Fibroblast of villous mesenchyme (primary cell): ENCODE measurements around the gene SYTL3. TPM values are rescaled to one million over a fixed set of nuclear protein-coding genes. Genes with fewer than 3 reads are reported as not detected.

ENCODE experiments used
- DNase-seq: peaks from one replicate; pipeline ENCODE4 v3.0.0-alpha.2; 2010; ENCODE audit warnings: low read depth
- H3K4me3 ChIP-seq: 2 replicates; pipeline ENCODE4 v1.5.1; 2011; ENCODE audit warnings: low read depth, mild to moderate bottlenecking, low read length
- CTCF ChIP-seq: IDR thresholded peaks from 2 replicates; pipeline ENCODE4 v1.5.1; 2012; ENCODE audit warnings: low read depth, mild to moderate bottlenecking, low read length; ENCODE audit not compliant: insufficient read depth
- total RNA-seq: library from RNA; depleted of rRNA; stranded (reverse); fragments of >200 nt; gene quantifications from 2 replicates; pipeline ENCODE4 v1.2.3, GENCODE V29; 2012

The SYTL3 gene
- total RNA-seq, 1 donor, result 1.7 TPM

GRCh38 chr6:158739673-158740072, 89.8 kb downstream of the SYTL3 start:
- H3K4me3 ChIP-seq, result no peak overlapping the region
- no peak for TF ChIP-seq CTCF
- no peak for DNase-seq

GRCh38 chr6:158743033-158743651, 93.3 kb downstream of the SYTL3 start:
- no peak overlapping the region for H3K4me3 ChIP-seq
- no peak for TF ChIP-seq CTCF
- no peak for DNase-seq

- H3K4me3 ChIP-seq, result no peak overlapping the region
- DNase-seq, result no peak
- no peak for TF ChIP-seq CTCF
Measured at GRCh38 chr6:158744986-158745430, 95.2 kb downstream of the SYTL3 start.

GRCh38 chr6:158751224-158751623, 101.4 kb downstream of the SYTL3 start:
- no peak for DNase-seq
- TF ChIP-seq CTCF, result no peak
- no peak overlapping the region for H3K4me3 ChIP-seq

GRCh38 chr6:158751921-158752320, 102.1 kb downstream of the SYTL3 start:
- no peak overlapping the region for H3K4me3 ChIP-seq
- no peak for DNase-seq
- TF ChIP-seq CTCF, result no peak

GRCh38 chr6:158752613-158753012, 102.8 kb downstream of the SYTL3 start:
- no peak overlapping the region for H3K4me3 ChIP-seq
- peak; percentile 37 for DNase-seq
- TF ChIP-seq CTCF, result peak; percentile 18

GRCh38 chr6:158753811-158754210, 104.0 kb downstream of the SYTL3 start:
- DNase-seq, result no peak
- H3K4me3 ChIP-seq, result no peak overlapping the region
- TF ChIP-seq CTCF, result no peak
